GM23248 (cell line): ENCODE data around the gene HDAC9.

ENCODE experiments used
- EZH2 ChIP-seq: fragments of 200-600 bp; sonication (generic); IDR thresholded peaks from 2 replicates; pipeline ENCODE4 v1.6.1; 2018; ENCODE audit warnings: antibody characterized with exemption, mild to moderate bottlenecking; ENCODE audit not compliant: insufficient read depth, poor library complexity, severe bottlenecking
- EZH2phosphoT487 ChIP-seq: fragments of 200-600 bp; sonication (generic); IDR thresholded peaks from 2 replicates; pipeline ENCODE4 v1.6.1; 2018; ENCODE audit warnings: antibody characterized with exemption, moderate library complexity, mild to moderate bottlenecking, low read depth; ENCODE audit not compliant: insufficient read depth

DNA sequence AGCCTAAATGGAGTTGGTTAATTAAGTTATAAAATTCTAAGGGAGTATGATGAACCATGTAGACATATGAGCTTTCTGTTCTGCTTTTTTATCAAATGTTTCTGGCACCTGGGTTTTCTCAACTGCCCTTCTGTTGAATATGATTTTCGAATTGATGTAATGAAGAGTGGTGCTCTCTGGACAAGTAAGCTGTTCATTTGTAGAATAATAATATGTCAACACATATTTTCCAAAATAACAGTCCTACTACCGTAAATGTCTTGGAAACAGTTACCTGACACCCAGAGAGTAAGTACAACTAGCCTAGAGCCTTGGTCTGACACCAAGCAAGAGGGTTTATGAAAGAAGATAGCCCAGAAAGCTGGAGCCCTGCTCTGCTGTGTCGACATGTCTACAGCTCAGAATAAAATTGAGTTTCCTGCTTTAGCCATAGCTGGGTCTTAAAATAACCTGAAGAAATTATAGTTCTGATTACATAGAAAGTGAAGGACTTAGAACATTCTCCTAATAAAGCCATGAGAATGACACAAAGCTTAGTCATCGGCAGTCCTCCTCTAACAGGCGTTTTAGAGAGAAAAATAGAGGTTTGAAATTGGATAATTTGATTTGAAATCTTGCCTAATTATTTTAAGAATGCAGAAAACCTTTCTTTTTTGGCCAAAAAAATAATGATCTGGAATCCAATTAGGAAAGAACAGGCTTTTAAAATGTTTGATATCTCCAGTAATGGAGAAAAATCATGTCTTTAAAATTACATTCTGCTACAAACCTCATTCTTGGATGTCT, 25.1 kb downstream of the HDAC9 start:
- TF ChIP-seq EZH2 = no peak
- TF ChIP-seq EZH2phosphoT487 = no peak
